ENCODE results near the gene PKN1.

- TF ChIP-seq CTCF (IDR thresholded peaks at IDR 0.05) (no peak), EZH2 (IDR thresholded peaks at IDR 0.05; ENCODE audit: borderline replicate concordance, insufficient read depth, low read depth, low read length, poor library complexity, severe bottlenecking) (no peak)
Observed at GRCh38 chr19:14475251-14476073, 42.4 kb downstream of the PKN1 start, which contains the start of gene PTGER1.

Measured in B cell (primary cell).